NCI-H1048 (cell line): Measurements from ENCODE around the gene PROC.

Source experiments
- DNase-seq: peaks from one replicate; lab custom pipeline; 2025; lab: John Stamatoyannopoulos, UW

PROC gene

DNA sequence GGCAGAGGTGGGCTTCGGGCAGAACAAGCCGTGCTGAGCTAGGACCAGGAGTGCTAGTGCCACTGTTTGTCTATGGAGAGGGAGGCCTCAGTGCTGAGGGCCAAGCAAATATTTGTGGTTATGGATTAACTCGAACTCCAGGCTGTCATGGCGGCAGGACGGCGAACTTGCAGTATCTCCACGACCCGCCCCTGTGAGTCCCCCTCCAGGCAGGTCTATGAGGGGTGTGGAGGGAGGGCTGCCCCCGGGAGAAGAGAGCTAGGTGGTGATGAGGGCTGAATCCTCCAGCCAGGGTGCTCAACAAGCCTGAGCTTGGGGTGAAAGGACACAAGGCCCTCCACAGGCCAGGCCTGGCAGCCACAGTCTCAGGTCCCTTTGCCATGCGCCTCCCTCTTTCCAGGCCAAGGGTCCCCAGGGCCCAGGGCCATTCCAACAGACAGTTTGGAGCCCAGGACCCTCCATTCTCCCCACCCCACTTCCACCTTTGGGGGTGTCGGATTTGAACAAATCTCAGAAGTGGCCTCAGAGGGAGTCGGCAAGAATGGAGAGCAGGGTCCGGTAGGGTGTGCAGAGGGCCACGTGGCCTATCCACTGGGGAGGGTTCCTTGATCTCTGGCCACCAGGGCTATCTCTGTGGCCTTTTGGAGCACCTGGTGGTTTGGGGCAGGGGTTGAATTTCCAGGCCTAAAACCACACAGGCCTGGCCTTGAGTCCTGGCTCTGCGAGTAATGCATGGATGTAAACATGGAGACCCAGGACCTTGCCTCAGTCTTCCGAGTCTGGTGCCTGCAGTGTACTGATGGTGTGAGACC lies at the start of gene PROC:
Gene PROC (plus strand): TSS at position 128 of the 812 bp plus-strand sequence. CDS start 1,516 bp downstream, outside the sequence.
- no peak for DNase-seq

DNA sequence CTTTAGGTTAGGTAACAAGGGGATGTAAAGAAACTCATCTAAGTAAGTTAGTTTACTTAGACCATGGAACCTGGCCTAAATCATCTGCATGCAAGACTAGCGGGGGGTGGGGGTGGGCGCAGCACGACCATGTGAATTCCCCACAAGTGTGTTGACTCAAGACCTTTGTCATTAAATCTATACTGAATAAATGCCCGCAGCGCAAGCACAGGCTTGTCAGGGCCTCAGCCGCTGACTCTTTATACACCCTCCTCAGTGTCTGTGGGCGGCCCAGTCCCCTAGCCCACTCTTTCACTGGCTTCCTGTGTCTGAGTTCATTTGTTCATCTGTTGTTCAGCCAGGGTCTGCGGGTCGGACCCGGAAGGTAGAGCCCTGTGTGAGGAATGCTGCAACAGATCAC lies 48.2 kb upstream of the PROC start:
- no peak for DNase-seq

DNA sequence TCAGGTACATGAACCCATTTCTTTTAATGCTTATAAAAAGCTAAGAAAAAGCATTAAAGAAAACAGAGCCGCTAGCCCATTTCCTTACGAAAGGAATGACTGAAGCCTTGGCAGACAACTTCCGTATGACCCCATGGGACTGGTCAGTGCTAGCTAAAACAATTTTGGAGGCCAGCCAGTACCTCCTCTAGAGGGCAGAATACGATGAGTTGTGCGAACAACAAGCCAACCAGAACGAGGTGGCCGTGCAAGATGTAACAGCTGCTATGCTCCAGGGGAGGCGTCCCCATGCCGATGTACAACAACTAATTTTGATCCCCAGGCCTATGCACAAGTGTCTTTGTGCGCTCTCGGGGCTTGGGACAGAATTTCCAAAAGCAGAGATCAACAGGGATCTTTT lies 47.2 kb upstream of the PROC start:
- DNase-seq, result no peak

DNA sequence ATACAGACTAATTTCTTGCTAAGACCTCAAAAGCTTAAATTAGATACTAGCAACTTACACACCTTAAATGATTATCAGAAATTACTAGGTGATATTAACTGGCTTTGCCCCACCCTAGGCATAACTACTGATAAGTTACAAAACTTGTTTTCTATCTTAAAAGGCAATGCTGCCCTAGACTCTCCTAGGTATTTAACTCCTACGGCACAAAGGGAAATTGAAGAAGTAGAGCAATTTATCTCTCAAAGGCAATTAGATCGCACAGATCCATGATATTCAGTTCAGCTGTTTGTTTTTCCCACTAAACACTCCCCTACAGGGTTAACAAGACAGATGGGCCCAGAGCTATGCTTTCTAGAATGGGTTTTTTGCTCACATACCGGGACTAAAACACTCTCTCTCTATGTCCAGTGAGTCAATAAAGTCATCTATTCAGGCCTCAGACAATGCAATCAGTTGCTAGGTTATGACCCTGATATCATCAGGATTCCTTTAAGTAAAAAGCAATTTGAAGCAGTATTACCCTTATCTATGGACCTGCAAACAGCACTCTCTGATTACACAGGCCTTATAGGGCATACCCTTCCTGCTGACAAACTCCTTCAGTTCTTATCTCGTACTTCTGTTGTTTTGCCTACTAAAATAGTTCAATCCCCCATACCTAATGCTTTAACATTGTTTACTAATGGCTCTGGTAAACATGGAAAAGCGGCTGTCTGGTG lies 44.7 kb upstream of the PROC start:
- DNase-seq, result no peak

DNA sequence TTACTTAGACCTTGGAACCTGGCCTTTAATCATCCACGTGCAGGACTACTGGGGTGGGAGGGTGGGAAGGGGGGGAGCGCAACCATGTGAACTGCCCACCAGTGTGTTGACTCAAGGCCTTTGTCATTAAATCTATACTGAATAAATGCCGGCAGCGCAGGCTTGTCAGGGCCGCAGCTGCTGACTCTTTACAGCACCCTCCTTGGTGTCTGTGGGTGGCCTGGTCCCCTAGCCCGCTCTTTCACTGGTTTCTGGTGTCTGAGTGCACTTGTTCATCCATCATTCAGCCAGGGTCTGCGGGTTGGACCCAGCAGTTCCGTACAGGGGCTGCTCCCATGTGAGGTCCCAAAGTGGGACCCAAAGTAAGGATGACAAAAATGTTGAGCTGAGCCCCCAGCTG lies 42.0 kb upstream of the PROC start:
- no peak for DNase-seq

DNA sequence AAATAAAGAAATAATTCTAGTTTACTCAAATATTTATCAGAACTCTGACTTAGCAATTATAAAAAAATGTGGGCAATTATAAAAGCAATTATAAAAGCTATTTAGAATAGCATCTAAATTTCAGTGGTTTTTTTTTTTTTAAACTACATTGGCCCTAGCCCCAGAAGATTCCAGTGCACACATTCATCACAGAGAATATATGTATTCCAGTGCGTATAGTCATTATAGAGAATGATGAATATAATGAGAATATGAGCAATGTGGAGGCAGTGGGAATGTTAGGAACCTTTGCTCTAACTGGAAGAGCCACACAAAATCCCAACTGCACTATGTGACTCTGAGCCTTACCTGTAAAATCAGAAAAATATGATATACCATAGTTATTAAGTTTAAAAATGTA lies 41.0 kb upstream of the PROC start:
- no peak for DNase-seq

DNA sequence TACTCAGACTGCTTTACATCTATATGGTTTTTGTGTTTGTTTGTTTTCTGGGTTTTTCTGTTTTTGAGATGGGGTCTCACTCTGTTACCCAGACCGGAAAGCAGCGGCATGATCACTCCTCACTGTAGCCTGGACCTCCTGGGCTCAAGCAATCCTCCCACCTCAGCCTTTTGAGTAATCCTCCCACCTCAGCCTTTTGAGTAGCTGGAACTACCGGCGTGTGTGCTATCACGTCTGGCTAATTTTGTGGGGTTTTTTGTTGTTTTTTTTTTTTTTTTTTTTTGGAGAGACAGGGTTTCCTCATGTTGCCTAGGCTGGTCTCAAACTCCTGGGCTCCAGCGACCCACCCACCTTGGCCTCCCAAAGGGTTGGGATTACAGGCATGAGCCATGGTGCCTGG lies 39.5 kb upstream of the PROC start:
- DNase-seq, result no peak

DNA sequence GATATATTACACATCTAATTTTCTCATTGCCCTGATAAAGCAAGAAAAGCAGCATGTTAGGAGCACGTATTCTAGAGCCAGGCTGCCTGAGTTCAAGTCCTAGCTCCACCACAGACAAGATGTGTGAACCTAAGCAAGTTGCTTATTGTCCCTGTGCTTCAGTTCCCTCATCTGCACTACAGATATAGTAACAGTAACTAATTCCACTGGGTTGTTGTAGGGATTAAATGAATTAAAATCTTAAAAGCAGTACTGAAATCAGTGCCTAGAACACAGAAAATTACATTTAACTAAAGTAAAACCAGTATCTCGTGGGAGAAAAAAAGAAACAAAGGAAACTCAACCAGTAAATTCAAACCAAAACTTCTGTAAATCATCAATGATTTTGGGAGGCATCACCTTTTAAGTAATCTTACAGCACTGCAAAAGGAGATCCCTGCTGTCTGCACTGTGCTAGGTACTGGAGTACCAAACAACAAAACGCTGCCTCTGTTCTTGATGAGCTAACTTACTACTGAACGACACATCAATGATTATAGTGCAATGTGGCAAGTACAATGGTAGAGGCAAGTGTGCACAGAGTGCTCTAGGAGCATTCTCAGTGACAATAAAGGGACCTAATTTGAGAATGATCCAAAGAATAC lies 38.4 kb upstream of the PROC start:
- no peak for DNase-seq

DNA sequence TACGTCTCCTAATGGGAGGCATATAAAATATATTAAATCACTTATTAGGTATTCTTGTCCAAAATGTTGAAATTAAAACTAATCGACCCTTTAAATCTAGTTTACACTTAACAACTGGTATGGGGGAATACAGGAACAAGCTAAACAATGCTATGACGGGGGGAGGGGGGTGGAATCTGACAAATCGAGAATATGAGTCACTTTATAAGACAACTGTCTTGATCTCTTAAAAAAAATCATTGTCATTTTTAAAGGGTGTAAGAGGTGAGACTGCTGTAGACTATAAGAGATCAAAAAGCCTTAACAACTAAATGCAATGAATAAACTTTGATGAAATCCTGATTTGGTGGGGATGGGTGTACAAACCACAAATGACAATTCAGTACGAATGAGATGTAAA lies 36.5 kb upstream of the PROC start:
- DNase-seq, result no peak

DNA sequence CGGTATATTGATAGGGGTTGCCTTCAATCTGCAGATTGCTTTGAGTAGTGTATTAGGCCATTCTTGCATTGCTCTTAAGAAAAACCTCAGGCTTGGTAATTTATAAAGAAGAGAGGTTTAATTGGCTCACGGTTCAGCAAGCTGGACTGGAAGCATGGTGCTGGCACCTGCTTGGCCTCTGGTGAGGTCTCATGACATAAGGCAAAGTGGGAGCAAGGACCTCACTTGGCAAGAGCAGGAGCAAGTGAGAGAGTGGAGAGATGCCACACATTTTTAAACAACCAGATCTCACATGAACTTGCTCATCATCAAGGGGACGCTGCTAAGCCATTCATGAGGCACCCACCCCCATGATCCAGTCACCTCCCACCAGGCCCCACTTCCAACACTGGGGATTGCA lies 35.4 kb upstream of the PROC start:
- no peak for DNase-seq

DNA sequence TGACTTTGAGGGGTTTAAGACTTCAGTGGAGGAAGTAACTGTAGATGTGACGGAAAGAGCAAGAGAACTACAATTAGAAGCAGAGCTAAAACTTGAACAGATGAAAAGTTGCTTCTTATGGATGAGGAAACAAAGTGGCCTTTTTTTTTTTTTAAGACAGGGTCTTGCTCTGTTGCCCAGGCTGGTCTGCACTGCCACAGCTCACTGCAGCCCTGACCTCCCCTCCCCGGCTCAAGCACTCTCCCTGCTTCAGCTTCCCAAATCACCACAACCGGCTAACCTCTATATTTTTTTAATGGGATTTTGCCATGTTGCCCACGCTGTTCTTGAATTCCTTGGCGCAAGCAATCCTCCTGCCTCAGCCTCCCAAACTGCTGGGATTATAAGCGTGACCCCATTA lies 33.7 kb upstream of the PROC start:
- no peak for DNase-seq

DNA sequence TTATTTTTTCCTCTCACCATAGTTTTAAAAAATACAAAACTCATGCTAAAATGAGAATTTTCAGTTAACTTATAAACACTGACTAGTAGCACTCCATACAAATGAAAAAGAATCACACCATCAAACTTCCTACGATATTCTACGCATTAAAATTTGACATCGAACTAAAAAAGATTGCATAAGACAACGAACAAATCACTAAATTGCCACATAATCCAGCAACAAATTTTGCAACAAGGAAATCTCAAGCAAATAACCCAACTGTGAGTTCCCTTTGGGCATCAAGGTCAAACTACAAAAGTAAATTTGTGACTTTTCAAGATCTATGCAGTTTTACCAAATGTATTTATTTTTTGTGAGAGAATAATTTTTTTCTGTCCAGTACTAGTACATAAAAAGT lies 32.0 kb upstream of the PROC start:
- DNase-seq, result no peak

DNA sequence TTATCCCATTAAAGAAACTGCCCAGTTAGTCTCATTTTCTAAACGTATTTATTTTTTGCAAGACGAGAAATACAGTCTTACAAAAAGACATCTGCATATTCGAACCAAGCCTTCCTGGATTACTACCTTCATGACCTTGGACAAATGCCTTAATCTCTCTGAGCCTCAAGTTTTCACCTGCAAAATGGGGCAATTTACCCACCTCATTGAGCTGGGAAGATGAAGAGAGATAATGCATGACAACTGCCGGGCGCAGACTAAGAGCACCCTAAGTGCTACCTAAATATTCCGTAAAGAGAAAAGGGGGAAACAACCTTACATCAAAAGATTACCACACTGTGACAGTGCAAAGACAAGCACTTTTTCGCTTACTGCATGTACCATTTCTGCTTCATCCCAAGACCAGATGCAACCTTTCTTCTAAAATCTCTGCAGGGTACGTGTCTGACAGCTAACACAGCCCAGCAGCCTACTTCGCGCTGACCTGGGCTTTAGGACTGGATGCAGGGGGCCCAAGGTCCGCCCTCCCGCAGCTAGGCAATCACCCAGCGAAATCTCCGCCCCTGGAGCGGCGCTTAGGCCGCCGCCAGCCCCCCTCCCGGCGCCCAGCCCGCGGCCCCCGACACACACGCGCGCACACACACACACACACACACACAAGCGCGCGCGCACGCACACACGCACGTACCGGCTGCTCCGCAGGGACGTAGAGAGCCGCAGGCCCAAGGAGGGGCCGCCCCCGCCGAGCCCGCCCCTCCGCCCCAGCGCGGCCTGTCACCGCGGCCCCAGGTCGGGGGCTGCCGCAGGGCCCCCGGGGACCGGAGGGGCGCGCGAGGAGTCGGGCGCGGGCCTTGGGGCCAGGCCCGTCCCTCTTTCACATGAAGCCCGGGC lies 31.2 kb upstream of the PROC start:
- DNase-seq, result peak; percentile 43

DNA sequence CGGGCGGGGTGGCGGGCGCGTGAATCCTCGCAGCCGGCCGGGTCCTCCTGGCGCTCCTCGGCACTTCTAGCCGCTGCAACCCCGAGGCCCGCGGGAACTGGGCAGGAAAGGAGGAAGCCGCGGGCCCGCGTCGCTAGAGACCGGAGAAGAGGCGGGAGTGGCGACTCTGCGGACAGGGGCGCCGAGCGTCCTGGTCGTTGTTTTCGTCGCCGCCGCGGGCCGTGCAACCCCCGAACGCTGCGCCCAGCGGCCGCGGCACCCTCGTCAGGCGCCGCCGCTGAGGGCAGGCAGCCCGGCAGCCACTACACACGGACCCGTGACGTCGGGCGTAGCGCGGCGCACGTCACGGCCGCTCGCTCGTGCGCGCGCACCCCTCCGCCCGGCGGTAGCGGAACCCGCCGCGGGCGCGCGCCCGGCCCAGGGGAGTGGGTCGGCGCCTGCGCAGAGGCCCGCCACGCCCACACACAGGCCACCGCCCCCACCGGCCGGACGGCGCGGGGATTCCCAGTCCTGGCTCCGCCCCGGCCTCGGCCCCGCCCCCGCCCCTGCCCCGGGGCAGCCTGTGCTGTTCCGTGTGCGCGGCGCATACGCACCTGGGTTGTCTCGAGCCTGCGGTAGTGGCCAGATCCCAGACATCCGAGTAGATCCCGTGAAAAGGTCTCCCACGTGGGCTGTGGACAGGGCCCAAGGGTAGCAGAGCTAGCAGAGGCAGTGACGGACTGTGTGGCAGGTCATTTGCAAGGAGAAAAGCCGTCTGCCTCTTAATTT lies 30.4 kb upstream of the PROC start, which contains the start of gene MAP3K2:
Gene MAP3K2 (minus strand): TSS at position 321 of the 768 bp plus-strand sequence. CDS start 44,846 bp downstream, outside the sequence.
- DNase-seq, result peak; percentile 82

DNA sequence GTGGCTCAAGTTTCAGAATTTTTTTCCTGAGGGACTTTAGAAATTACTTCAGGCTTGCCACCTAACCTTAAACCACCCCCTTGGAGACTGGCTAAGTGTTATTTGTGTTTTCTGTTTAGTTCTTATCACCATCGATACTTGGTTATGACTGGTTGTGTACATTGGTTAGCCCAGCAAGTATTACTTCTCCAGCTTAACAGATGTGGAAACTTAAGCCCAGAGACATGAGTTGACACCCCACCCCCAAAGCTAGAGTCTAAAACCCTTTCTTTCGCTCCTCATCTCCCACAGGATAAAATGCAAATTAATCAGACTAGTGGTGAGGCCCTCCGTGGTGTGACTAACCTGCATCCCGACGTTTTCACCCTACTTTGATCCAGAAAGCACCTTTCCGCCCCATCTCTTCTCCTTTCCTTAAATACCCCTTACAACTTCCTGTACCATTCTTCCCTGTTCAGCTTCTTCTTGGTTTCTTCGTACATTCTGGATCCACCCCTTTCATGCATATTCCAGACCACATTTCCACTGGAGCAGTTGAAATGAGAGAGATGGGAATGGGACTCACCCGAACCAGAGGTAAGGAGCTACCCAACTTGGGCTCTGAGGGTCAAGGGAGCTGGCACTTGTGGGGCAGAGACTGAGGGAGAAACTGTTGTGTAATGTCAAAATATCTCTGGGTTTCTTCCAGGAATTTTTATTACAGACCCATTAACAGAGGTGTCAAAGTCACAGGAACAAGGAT lies 29.6 kb upstream of the PROC start:
- DNase-seq, result no peak

DNA sequence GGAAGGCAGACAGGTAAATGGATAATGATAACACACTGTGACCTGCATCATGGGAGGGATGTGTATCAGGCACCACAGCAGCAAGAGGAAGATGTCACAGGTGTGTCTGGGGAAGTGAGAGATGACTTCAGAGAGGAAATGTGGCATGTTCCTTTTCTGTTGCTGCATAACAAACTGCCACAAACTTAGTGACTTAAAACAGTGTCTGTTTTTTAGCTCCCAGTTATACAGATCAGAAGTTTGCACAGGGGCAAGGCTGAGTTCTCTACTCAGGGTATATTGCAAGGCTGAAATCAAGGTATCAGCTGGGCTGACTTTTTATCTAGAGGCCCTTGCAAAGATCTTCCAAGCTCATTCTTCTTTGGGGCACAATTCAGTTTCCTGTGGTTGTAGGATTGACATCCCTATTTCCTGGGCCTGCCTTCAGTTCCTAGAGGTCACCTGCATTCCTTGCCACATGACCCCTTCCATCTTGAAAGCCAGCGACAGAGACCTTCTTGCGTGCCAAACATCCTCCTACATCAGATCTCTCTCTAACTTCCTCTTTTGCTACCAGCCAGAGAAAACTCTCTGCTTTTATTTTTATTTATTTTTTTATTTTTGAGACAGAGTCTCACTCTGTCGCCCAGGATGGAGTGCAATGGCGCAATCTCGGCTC lies 28.3 kb upstream of the PROC start:
- DNase-seq, result no peak

DNA sequence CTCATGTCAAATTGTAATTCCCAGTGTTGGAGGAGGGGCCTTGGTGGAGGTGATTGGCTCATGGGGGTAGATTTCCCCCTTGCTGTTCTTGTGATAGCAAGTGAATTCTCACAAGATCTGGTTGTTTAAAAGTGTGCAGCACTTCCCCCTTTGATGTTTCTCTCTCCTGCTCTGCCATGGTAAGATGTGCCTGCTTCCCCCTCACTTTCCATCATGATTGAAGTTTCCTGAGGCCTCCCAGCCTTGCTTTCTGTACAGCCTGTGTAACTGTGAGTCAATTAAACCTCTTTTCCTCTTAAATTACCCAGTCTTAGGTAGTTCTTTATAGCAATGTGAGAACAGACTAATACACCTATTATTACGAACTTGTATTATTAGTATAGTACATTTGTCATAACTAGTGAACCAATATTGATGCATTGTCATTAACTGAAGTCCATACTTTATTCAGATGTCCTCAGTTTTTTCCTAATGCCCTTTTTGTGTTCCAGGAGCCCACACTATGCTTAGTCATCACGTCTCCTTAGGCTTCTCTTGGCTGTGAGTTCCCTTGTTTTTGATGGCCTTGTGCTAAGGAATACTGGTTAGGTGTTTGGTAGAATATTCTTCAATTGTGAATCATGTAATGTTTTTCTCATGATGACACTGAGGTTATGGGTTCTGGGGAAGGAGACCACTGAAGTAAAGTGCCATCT lies 25.9 kb upstream of the PROC start:
- no peak for DNase-seq

DNA sequence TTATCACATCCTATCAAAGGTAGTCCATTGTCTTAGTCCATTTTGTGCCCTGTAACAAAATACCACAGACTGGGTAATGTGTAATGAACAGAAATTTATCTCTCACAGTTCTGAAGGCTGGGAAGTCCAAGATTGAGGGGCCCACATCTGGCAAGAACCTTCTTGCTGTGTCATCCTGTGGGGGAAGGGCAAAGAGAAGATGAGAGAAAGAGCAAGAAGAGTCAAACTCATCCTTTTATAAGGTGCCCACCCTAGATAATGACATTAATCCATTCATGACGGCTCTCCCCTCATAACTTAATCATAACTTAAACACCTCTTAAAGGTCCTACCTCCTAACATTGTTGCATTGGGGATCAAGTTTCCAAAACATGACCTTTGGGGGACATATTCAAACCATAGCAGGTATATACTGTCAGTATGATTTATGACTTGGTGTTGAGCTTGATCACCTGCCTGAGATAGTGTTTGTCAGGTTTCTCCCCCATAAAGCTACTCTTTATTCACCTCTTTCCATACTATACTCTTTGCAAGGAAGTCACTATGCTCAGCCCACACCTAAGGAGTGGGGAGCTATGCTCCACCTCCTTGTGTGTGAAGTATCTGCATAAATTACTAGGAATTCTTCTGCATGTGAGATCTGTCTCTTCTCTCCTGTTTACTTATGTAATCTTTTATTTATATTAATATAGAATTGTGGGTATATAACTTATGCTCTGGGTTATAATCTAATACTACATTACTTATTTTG lies 25.2 kb upstream of the PROC start:
- DNase-seq, result no peak

DNA sequence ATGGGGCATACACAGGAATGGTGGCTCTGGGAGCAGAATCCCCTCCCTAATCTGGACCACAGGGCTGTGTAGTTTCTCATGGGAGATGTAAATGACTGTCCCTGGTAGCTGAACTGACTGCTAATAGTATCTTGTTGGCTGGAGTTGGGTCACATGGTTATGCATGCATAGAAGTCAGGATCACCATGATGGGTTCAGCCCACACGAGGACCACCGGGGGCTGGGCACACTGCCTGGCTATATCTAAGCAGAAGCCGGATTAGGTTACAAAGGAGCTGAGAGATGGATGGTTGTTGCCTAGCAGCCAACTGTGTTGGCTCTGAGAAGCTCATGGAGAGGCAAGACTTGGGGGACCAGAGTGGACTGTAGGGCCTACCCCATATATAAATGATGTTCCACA lies 23.7 kb upstream of the PROC start:
- no peak for DNase-seq
